AG09319 (cell line): ENCODE data around the gene TMEM181.
"Not testable (repeated sequence)": the region's sequence is repeated elsewhere in the genome, so short reads cannot be mapped to it uniquely, and the experiment has no call there.

Source experiments
- DNase-seq: peaks from one replicate; pipeline ENCODE4 v3.0.0-alpha.2; 2010; ENCODE audit warnings: low read depth; ENCODE audit errors: extremely low read depth
- TF ChIP-seq, protein P1 (sequence below): IDR thresholded peaks from 2 replicates; pipeline ENCODE4 v1.5.1; 2011; ENCODE audit warnings: low read depth, mild to moderate bottlenecking, inconsistent platforms, low read length, moderate library complexity

The TMEM181 gene

DNA sequence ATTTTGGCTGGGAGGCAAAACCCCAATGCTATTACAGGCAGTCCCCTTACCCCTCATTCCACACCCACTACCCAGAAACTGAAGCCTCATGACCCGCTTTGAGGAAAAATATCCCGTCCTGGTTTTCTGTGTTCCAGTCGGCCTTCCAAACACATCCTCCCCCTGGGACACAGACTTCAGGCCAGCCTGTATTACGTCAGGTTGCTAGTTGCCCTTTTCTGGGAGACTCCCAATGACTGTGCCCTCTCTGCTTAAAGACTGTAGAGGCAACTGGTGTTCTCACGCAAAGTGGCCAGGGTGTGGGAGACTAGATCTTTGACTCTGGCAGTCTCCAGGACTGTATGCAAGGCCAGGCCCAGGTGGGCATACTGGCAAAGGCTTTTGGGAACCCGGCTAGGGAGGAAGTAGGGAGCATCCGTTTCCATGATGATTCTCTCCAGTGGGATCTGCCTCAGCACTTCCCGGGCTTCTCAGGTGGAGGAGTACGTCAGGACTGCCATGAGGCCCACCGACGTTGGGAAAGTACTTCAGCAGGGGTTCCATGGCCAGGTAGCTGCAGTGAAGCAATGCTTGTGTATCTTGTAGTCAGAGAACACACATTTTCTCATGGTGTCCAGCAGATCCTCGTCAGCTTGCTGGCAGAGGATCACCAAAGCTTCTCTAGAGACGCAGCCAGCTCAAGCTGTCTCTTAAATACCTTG lies 49.7 kb downstream of the TMEM181 start:
- no peak for DNase-seq
- TF ChIP-seq, protein P1, sequence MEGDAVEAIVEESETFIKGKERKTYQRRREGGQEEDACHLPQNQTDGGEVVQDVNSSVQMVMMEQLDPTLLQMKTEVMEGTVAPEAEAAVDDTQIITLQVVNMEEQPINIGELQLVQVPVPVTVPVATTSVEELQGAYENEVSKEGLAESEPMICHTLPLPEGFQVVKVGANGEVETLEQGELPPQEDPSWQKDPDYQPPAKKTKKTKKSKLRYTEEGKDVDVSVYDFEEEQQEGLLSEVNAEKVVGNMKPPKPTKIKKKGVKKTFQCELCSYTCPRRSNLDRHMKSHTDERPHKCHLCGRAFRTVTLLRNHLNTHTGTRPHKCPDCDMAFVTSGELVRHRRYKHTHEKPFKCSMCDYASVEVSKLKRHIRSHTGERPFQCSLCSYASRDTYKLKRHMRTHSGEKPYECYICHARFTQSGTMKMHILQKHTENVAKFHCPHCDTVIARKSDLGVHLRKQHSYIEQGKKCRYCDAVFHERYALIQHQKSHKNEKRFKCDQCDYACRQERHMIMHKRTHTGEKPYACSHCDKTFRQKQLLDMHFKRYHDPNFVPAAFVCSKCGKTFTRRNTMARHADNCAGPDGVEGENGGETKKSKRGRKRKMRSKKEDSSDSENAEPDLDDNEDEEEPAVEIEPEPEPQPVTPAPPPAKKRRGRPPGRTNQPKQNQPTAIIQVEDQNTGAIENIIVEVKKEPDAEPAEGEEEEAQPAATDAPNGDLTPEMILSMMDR = no peak

DNA sequence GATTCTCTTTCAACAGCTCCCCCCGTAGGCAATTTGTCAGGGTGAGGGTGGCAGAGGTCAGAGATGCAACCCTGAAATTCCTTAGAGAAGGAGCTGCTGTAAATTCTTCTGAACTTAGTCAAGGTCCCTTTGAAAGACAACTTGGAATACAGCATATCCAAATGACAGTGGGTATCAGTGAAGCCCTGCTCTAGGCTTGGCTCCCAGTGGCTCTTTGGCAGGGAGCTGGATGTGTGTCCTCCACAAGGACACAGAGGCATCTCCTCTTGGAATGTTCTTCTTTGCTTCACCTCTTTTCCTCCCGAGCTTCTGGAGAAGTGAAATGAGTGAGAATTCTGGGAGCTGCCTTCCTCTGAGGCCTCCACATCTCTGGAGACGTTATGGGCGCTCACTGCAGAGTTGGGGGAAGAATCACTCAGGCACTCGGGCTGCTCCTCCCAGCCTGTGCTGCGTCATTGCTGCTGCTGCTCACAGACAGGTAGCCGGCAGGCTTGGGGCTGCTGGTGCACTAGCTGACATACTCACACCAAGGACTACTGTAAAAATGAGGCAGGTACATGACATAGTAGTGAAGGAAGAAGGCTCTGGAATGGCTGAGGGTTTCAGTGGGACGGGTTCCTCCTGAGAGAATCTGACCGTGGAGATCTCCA lies 50.6 kb downstream of the TMEM181 start:
- DNase-seq = no peak
- TF ChIP-seq, protein P1 = no peak

DNA sequence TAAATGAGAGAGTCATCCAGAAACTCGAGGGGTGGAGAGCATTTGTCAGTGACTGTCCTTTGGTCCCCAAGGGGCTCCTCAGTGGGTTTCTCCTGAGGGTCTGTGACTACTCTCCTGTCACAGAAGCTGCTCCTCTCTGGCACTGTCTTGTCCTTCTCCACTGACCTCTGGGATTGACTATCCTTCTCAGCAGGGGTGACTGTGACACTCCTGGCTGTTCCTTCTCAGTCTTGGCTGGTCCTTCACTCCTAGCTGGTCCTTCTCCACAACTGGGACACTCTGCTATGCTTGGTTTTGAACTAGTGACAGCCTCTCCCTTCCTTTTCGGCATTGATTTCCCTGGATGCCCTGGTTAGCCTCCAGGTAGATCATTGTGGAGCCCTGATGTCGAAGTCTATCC lies 51.1 kb downstream of the TMEM181 start:
- DNase-seq = no peak
- TF ChIP-seq, protein P1 = no peak

DNA sequence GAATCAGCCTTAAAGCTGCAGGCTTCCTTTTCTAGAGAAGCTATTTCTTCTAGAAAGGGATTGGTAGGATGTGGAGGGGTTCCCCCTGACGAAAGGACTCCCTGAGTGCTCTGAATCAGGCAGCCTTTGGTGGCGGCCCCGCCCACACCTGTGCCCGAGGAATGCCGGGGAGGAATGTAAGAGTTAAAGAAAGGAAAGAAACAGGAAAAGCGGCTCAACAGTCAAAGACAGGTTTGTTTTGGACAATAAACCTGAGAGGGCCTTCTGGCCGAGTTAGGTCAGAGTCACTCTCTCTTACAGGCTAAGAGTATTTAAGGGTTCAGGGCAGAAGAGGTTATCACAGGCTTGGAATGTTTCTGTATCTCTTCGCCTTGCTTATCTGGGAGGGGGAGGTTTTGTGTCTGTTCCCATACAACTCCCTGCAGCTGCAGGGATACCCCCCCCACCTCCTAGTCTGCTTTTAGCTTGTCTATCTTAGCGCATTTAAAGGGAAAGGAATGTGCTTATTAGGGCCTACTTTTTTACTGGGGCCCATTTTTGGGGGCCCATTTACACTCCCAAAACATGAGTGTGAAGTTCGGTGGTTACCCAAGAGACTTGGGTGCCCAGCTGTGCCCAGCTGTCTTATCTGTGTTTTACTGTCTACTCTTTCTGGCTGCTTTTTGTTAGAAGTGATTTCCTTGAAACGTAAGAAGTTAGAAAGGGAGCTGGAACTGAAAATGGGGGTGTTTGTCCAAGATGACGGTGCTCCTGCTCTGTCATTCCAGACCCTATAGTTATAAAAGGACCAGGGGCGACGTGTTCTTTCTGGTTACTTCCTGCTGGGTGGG lies 51.9 kb downstream of the TMEM181 start:
- TF ChIP-seq, protein P1 = no peak

DNA sequence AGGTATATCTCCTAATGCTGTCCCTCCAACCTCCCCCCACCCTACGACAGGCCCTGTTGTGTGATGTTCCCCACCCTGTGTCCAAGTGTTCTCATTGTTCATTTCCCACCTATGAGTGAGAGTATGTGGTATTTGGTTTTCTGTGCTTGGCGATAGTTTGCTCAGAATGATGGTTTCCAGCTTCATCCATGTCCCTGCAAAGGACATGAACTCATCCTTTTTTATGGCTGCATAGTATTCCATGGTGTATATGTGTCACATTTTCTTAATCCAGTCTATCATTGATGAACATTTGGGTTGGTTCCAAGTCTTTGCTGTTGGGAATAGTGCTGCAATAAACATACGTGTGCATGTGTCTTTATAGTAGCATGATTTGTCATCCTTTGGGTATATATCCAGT lies 54.7 kb downstream of the TMEM181 start:
- DNase-seq = not testable (repeated sequence)

More for the DNA sequence above, 51.9 kb downstream of the TMEM181 start:
- DNase-seq = no peak

DNA sequence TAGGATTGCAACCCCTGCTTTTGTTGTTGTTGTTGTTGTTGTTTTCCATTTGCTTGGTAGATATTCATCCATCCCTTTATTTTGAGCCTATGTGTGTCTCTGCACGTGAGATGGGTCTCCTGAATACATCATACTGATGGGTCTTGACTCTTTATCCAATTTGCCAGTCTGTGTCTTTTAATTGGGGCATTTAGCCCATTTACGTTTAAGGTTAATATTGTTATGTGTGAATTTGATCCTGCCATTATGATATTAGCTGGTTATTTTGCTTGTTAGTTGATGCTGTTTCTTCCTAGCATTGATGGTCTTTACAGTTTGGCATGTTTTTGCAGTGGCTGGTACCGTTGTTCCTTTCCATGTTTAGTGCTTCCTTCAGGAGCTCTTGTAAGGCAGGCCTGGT lies 58.4 kb downstream of the TMEM181 start:
- not testable (repeated sequence) for DNase-seq

DNA sequence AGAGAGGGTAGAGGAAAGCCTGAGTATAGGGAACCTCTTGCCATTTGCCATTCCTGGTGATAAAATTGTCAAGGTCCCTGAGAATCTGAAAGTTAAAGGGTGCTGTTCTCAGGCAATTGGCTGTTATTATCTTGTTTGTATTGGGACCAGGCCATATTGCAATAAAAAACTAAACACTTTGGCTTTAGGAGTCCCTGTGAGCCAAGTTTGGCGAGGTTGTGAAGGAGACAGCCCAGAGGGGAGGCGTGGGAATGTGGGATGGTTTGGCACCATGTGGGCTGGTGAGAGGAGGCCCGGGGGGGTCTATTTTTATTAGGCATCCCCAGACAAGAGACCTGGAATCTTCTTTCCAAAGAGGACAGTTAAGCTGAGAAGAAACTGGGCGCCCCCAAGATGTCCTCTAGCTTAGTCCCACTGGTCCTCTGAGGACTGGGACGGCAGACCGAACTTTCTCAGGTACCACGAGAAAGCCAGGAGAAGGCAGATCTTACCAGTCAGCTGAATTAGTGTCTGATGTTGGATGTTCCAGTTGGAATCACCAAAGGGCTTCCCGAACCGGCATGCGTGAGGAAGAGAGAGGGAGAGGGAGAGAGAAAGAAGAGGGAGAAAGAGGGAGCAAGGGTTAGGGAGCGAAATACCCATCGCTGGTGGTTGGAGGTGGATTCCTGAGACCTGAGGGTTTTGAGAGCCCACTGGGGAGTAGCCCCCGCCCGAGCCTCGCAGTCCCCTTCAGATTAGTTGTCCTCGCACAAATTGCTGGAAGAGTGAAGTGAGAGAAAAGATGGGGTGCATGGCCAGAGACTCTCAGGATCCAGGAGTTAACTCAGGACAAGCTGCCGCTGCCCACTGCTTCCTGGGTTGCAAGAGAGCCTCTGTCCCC lies 60.3 kb downstream of the TMEM181 start:
- DNase-seq = no peak
- TF ChIP-seq, protein P1 = no peak
